Glutamatergic neuron (in vitro differentiated cells): Measurements from ENCODE around the gene ZNF22. TPM values are rescaled to one million over a fixed set of nuclear protein-coding genes. Genes with fewer than 3 reads are reported as not detected.

Experiments
- DNase-seq: peaks from one replicate; pipeline ENCODE4 v3.0.0; 2022
- H3K27ac Mint-ChIP-seq: one replicate; pipeline ENCODE4 v1.8.0; 2020; ENCODE audit warnings: mild to moderate bottlenecking, mixed read lengths, inconsistent platforms; ENCODE audit not compliant: unreplicated experiment
- H3K27me3 Mint-ChIP-seq: one replicate; pipeline ENCODE4 v1.8.0; 2020; ENCODE audit warnings: mild to moderate bottlenecking, moderate library complexity, mixed read lengths, inconsistent platforms; ENCODE audit not compliant: unreplicated experiment
- H3K36me3 Mint-ChIP-seq: one replicate; pipeline ENCODE4 v1.8.0; 2020; ENCODE audit warnings: mild to moderate bottlenecking, mixed read lengths, inconsistent platforms; ENCODE audit not compliant: unreplicated experiment
- H3K4me1 Mint-ChIP-seq: one replicate; pipeline ENCODE4 v1.8.0; 2020; ENCODE audit warnings: mild to moderate bottlenecking, low read depth, mixed read lengths, inconsistent platforms; ENCODE audit not compliant: unreplicated experiment
- H3K4me3 Mint-ChIP-seq: one replicate; pipeline ENCODE4 v1.8.0; 2020; ENCODE audit warnings: mild to moderate bottlenecking, mixed read lengths, inconsistent platforms; ENCODE audit not compliant: unreplicated experiment
- H3K9me3 Mint-ChIP-seq: one replicate; pipeline ENCODE4 v1.8.0; 2020; ENCODE audit warnings: mild to moderate bottlenecking, moderate library complexity, mixed read lengths, inconsistent platforms; ENCODE audit not compliant: unreplicated experiment
- total RNA-seq: library from RNA; stranded (reverse); fragmentation: NEBNext Ultra II Directional; extraction: Animal tissue kit (Norgen Biotek cat#: 25700); gene quantifications from one replicate; pipeline ENCODE4 v1.2.1, GENCODE V29; 2021; ENCODE audit not compliant: unreplicated experiment
- TF ChIP-seq, protein P1 (sequence below): fragments of 200-600 bp; sonication (generic); IDR thresholded peaks from one replicate; pipeline ENCODE4 v1.5.0; 2021; ENCODE audit not compliant: partially characterized antibody, unreplicated experiment

ZNF22 gene
- total RNA-seq, 1 donor from 2014 or later, result 40.2 TPM

DNA sequence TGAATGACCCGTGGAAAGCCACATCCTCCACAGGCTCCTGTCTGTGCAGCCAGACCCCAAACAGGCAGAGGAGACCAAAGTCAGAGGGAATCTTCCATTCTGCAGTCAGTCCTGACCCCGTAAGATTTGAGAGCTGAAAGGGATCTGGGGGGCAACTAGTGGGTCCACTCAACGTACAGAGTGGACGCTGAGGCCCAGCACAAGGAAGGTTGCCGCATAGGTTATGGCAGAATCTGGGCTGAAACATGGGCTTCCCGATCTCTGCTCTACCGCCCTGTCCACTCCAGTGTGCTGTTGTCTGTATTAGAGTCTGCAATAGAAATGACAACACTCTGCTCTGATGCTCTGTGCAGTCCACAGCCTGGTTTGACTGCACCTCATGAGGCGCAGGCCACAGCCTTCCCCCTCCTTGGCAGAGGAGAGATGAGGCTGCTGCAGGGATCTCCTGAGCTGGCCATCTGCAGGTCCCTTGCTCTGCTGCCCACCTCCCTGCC lies 7.9 kb upstream of the ZNF22 start:
- no peak overlapping the region for H3K4me3 Mint-ChIP-seq
- TF ChIP-seq, protein P1, sequence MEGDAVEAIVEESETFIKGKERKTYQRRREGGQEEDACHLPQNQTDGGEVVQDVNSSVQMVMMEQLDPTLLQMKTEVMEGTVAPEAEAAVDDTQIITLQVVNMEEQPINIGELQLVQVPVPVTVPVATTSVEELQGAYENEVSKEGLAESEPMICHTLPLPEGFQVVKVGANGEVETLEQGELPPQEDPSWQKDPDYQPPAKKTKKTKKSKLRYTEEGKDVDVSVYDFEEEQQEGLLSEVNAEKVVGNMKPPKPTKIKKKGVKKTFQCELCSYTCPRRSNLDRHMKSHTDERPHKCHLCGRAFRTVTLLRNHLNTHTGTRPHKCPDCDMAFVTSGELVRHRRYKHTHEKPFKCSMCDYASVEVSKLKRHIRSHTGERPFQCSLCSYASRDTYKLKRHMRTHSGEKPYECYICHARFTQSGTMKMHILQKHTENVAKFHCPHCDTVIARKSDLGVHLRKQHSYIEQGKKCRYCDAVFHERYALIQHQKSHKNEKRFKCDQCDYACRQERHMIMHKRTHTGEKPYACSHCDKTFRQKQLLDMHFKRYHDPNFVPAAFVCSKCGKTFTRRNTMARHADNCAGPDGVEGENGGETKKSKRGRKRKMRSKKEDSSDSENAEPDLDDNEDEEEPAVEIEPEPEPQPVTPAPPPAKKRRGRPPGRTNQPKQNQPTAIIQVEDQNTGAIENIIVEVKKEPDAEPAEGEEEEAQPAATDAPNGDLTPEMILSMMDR, result no peak
- DNase-seq, result no peak
- peaks cover 23% of the 10 kb centered on the region for H3K4me1 Mint-ChIP-seq
- peaks cover 8% of the 10 kb centered on the region for H3K27me3 Mint-ChIP-seq
- peaks cover 2% of the 10 kb centered on the region for H3K9me3 Mint-ChIP-seq
- peaks cover 22% of the 10 kb centered on the region for H3K36me3 Mint-ChIP-seq
- H3K27ac Mint-ChIP-seq, result no peak overlapping the region

GRCh38 chr10:44993226-44993921 lies 7.3 kb upstream of the ZNF22 start:
- peaks cover 9% of the 10 kb centered on the region for H3K27me3 Mint-ChIP-seq
- H3K4me3 Mint-ChIP-seq, result no peak overlapping the region
- H3K4me1 Mint-ChIP-seq, result peaks cover 27% of the 10 kb centered on the region
- H3K27ac Mint-ChIP-seq, result no peak overlapping the region
- peaks cover 21% of the 10 kb centered on the region for H3K36me3 Mint-ChIP-seq
- no peak for DNase-seq
- TF ChIP-seq, protein P1, result no peak
- H3K9me3 Mint-ChIP-seq, result peaks cover 2% of the 10 kb centered on the region

DNA sequence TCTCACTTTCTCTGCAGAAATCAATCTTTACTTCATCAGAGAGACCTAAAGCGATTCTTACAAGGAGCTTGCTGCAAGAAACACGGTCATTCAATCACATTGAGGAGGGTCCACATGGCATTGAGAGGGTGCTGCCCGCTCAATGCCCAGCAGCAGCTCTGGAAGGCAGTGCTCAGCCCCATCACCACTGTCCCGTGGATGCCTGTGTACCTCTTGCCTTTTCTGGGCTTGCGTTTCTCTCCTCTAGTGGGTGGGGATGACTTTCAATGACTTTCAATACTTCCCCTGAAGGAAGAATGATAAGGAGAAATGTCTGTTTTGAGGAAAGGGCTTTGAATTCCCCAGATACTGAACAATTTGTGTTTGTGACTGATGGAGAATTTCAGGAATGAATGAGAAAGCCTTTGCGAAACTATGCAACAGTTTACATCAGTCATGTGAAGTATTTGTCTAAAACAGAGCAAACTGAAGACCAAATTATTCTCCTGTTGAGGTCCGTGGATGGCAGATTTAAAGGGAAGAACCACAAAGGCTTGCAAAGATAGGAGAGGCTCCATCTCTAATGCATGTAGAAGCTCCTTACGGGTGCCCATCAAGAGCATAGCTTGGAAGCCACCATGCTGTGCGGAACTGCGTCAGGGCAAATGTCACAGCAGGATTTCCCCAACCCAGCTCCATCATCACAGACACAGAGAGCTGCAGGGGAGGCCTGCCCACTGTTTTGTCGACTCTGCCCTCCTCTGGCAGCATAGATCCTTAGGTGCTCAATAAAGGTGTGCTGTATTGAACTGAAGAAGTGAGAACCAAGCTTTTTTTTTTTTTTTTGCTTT lies 6.6 kb upstream of the ZNF22 start:
- H3K27me3 Mint-ChIP-seq, result peaks cover 6% of the 10 kb centered on the region
- TF ChIP-seq, protein P1, result no peak
- no peak overlapping the region for H3K4me3 Mint-ChIP-seq
- H3K9me3 Mint-ChIP-seq, result peaks cover 2% of the 10 kb centered on the region
- no peak for DNase-seq
- H3K27ac Mint-ChIP-seq, result no peak overlapping the region
- H3K36me3 Mint-ChIP-seq, result peaks cover 16% of the 10 kb centered on the region
- H3K4me1 Mint-ChIP-seq, result peaks cover 22% of the 10 kb centered on the region

GRCh38 chr10:44994752-44995530 lies 5.8 kb upstream of the ZNF22 start:
- no peak for DNase-seq
- Mint-ChIP-seq H3K27ac (no peak overlapping the region), H3K4me1 (peaks cover 19% of the 10 kb centered on the region), H3K4me3 (no peak overlapping the region), H3K27me3 (peaks cover 9% of the 10 kb centered on the region), H3K9me3 (peaks cover 2% of the 10 kb centered on the region), H3K36me3 (peaks cover 13% of the 10 kb centered on the region)
- TF ChIP-seq, protein P1, result no peak
